Spleen (tissue), 7 donors: ENCODE results near the gene PPM1H.

Source experiments
- CTCF ChIP-seq, 11 experiments: fragments of 200-600 bp in 7 of 11; fragments of 450-650 bp in 4 of 11; sonication (generic) in 4 of 11; IDR thresholded peaks in 8 of 11; conservative IDR thresholded peaks in 3 of 11; 1 replicate in 7 of 11; 2 replicates in 4 of 11; pipeline versions ENCODE4 v1.4.0 to v1.8.0; 2016 to 2021; ENCODE audit warnings: antibody characterized with exemption in 11 of 11, inconsistent platforms in 4 of 11, mild to moderate bottlenecking in 1 of 11
- POLR2A ChIP-seq, 3 donors: fragments of 450-650 bp; IDR thresholded peaks; one replicate each; pipeline ENCODE4 v1.5.1; 2017; ENCODE audit warnings: antibody characterized with exemption in 3 of 3, mild to moderate bottlenecking in 1 of 3
- donor health status: DM: no; HTN: no; CAD: no; lungs with moderate emphysema.
- donor health status: DM: no; HTN: no; CAD: no.
- donor health status: DM: no; HTN: no; CAD: no.

- TF ChIP-seq CTCF (IDR thresholded peaks at IDR 0.05 in 8 of 11, conservative IDR thresholded peaks at IDR 0.05 in 3 of 11) (no peak), POLR2A (IDR thresholded peaks at IDR 0.05) (no peak)
These were observed 229.1 kb downstream of the PPM1H start for GRCh38 chr12:62705846-62706245.
